ENCODE data around the gene UBE3C.
"Not testable (repeated sequence)": the region's sequence is repeated elsewhere in the genome, so short reads cannot be mapped to it uniquely, and the experiment has no call there.

UBE3C gene

DNA sequence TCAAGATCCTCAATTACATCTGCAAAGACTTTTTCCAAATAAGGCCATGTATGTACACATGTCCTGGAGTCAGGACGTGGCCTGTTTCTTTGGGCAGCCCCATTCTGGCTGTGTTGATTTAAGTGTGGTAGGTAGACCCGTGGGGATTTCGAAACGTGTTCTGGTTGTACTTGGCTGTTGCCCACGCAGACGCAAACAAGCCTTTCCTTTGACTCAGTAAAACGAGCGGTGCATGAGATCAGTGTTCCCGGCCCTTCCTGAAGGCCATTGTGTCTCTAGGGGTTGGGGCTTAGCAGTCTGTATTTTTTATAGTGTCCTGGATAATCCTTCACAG is 133.2 kb downstream of the UBE3C start:
- Histone ChIP-seq H3K4me1 (ENCODE audit: low read length) (no peaks in the 10 kb centered on the region), H4K20me1 (ENCODE audit: insufficient read depth, low read length) (no peaks in the 10 kb centered on the region), H3K9me2 (replicated peaks; ENCODE audit: insufficient read depth, low read length) (no peaks in the 10 kb centered on the region), H3K9me3 (replicated peaks; ENCODE audit: insufficient read depth, low read length) (no peaks in the 10 kb centered on the region), H3K4me2 (ENCODE audit: low read depth, low read length) (no peak overlapping the region), H3K36me3 (replicated peaks; ENCODE audit: insufficient read depth, low read length) (peaks cover 11% of the 10 kb centered on the region; the same call in 1 of the 2 replicates), H3K9ac (ENCODE audit: low read length) (no peak overlapping the region), H3K79me2 (ENCODE audit: low read length) (no peaks in the 10 kb centered on the region), H3K27ac (ENCODE audit: low read length) (no peak overlapping the region), H3K4me3 (ENCODE audit: low read length) (no peak overlapping the region), H3F3A (ENCODE audit: insufficient read depth, low read length) (peaks cover 9% of the 10 kb centered on the region; the same call in 1 of the 2 replicates), H2AFZ (ENCODE audit: low read length) (no peak overlapping the region), H3K27me3 (replicated peaks; ENCODE audit: insufficient read depth, low read length) (peaks cover 2% of the 10 kb centered on the region; the same call in 1 of the 2 replicates)
- TF ChIP-seq, protein P1, sequence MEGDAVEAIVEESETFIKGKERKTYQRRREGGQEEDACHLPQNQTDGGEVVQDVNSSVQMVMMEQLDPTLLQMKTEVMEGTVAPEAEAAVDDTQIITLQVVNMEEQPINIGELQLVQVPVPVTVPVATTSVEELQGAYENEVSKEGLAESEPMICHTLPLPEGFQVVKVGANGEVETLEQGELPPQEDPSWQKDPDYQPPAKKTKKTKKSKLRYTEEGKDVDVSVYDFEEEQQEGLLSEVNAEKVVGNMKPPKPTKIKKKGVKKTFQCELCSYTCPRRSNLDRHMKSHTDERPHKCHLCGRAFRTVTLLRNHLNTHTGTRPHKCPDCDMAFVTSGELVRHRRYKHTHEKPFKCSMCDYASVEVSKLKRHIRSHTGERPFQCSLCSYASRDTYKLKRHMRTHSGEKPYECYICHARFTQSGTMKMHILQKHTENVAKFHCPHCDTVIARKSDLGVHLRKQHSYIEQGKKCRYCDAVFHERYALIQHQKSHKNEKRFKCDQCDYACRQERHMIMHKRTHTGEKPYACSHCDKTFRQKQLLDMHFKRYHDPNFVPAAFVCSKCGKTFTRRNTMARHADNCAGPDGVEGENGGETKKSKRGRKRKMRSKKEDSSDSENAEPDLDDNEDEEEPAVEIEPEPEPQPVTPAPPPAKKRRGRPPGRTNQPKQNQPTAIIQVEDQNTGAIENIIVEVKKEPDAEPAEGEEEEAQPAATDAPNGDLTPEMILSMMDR (IDR thresholded peaks at IDR 0.05; ENCODE audit: low read length) = no peak
- TF ChIP-seq EZH2 (optimal IDR thresholded peaks at IDR 0.05; ENCODE audit: low read depth, low read length) (no peak), EZH2phosphoT487 (IDR thresholded peaks at IDR 0.05; ENCODE audit: low read length) (no peak)
- DNase-seq = no peak

DNA sequence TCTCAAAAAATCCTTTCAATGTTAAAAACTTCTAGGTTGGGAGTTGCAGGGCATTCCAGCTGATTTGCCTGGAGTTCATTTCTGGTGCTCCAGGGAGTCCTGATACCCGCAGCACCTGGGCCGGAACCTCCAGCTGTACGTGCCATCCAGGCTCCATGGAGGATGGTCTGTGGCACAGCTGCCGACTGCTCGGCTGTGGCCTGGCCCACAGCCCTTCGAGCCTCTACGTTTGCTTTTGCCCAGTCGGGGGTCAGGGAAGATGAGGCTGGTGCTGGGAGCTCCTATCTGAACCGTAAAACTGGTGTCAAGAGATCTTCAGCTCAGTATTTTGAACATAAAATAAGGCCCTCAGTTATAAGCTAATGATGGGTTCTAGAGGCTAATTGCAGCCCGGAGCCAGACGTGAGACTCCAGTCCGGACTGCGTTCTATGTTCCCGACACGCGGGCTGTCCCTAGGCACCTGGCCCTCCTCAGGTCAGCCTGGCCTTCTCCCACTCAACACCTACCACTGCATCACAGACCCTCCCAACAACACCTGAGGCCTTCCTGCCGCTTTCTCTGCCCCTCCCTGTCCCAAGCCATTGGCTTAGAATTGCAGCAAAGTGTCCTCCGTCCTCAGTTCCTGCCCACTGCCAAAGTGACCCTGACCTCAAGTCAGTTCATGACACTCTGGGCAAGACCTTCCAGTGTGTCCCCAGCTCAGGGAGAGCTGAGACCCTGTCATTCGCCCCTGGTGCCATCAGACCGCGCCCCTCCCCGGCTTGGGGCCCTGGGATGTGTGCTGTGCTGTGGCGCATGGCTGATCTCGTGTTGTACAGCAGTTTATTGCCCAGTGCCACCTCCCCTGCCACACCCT is 133.9 kb downstream of the UBE3C start:
- Histone ChIP-seq H3K4me1 (ENCODE audit: low read length) (no peaks in the 10 kb centered on the region), H3F3A (ENCODE audit: insufficient read depth, low read length) (peaks cover 9% of the 10 kb centered on the region; the same call in 1 of the 2 replicates), H3K9me3 (replicated peaks; ENCODE audit: insufficient read depth, low read length) (no peaks in the 10 kb centered on the region), H3K9ac (ENCODE audit: low read length) (no peak overlapping the region), H4K20me1 (ENCODE audit: insufficient read depth, low read length) (no peaks in the 10 kb centered on the region), H3K36me3 (replicated peaks; ENCODE audit: insufficient read depth, low read length) (peaks cover 11% of the 10 kb centered on the region; the same call in 1 of the 2 replicates), H3K79me2 (ENCODE audit: low read length) (no peaks in the 10 kb centered on the region), H3K4me2 (ENCODE audit: low read depth, low read length) (no peak overlapping the region), H2AFZ (ENCODE audit: low read length) (no peak overlapping the region), H3K4me3 (ENCODE audit: low read length) (no peak overlapping the region), H3K27me3 (replicated peaks; ENCODE audit: insufficient read depth, low read length) (peaks cover 8% of the 10 kb centered on the region; the same call in 1 of the 2 replicates), H3K27ac (ENCODE audit: low read length) (no peak overlapping the region), H3K9me2 (replicated peaks; ENCODE audit: insufficient read depth, low read length) (no peaks in the 10 kb centered on the region)
- TF ChIP-seq EZH2phosphoT487 (IDR thresholded peaks at IDR 0.05; ENCODE audit: low read length) (no peak), EZH2 (optimal IDR thresholded peaks at IDR 0.05; ENCODE audit: low read depth, low read length) (no peak)
- TF ChIP-seq, protein P1 (IDR thresholded peaks at IDR 0.05; ENCODE audit: low read length) = no peak
- DNase-seq = no peak

DNA sequence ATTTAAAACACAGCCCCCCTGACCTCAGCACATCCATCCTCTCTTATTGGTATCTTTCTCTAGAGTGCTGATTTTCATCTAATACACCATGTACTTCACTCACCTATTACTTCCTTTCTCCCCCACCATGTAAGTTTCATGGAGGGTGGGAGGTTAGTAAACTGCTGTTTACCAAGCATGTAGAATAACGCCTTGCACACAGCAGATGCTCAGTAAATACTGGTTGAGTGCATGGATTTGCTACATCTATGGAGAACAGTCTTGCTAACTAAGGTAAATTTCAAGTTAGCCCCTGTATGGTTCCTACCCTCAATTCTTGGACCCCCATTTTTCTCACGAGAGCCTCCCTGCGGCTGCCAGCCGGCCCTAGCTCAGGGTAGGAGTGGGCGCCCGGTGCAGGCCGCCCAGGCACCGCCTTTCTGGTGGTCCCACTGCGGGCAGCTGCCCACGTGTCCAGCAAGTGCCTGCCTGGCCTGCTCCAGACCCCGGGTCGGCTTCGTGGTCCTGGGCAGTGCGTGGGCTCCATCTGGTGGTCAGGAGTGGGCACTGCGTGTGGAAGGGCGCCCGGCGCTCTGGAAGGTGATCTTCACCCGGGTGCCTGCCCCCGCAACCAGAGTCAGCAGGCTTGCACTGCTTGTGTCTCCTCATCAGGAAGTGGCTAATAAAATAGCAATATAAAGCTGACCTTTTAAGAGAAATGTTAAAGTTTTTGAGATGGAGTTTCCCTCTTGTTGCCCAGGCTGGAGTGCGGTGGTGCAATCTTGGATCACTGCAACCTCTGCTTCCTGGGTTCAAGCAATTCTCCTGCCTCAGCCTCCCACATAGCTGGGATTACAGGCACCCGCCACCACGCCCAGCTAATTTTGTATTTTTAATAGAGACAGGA is 134.7 kb downstream of the UBE3C start:
- H3K4me3 ChIP-seq (ENCODE audit: low read length) = no peak overlapping the region
- no peaks in the 10 kb centered on the region for H4K20me1 ChIP-seq (ENCODE audit: insufficient read depth, low read length)
- 0 out of 2 replicates have a peak, but pooled peaks cover 3% of the 10 kb centered on the region for H3K36me3 ChIP-seq (replicated peaks; ENCODE audit: insufficient read depth, low read length)
- no peaks in the 10 kb centered on the region for H3K9me3 ChIP-seq (replicated peaks; ENCODE audit: insufficient read depth, low read length)
- DNase-seq = peak; percentile 74
- H3K27ac ChIP-seq (ENCODE audit: low read length) = no peak overlapping the region
- H3K4me1 ChIP-seq (ENCODE audit: low read length) = no peaks in the 10 kb centered on the region
- H3K79me2 ChIP-seq (ENCODE audit: low read length) = no peaks in the 10 kb centered on the region
- H2AFZ ChIP-seq (ENCODE audit: low read length) = peak overlapping the region; percentile 34; the same call in 1 of the 2 replicates
- no peaks in the 10 kb centered on the region for H3K9me2 ChIP-seq (replicated peaks; ENCODE audit: insufficient read depth, low read length)
- H3K9ac ChIP-seq (ENCODE audit: low read length) = no peak overlapping the region
- H3F3A ChIP-seq (ENCODE audit: insufficient read depth, low read length) = peaks cover 9% of the 10 kb centered on the region; the same call in 1 of the 2 replicates
- peaks cover 8% of the 10 kb centered on the region; the same call in 1 of the 2 replicates for H3K27me3 ChIP-seq (replicated peaks; ENCODE audit: insufficient read depth, low read length)
- H3K4me2 ChIP-seq (ENCODE audit: low read depth, low read length) = peak overlapping the region; percentile 29
- no peak for TF ChIP-seq EZH2phosphoT487 (IDR thresholded peaks at IDR 0.05; ENCODE audit: low read length)
- TF ChIP-seq EZH2 (optimal IDR thresholded peaks at IDR 0.05; ENCODE audit: low read depth, low read length) = no peak
- TF ChIP-seq, protein P1 (IDR thresholded peaks at IDR 0.05; ENCODE audit: low read length) = peak; percentile 98

DNA sequence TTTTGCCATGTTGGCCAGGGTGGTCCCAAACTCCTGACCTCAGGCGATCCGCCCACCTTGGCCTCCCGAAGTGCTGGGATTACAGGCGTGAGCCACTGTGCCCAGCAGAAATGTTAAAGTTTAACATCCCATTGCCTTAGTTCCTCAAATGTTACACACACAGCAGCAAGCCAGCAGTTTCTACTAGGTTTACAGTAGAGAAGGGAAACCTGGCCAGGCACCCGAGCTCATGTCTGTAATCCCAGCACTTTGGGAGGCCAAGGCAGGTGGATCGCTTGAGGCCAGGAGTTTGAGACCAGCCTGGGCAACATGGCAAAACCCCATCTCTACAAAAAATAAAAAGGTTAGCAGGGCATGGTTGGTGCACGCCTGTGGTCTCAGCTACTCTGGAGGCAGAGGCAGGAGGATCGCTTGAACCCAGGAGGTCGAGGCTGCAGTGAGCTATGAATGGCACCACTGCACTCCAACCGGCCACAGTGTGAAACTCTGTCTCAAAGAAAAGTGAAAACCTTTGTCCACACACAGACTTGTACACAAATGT is 135.4 kb downstream of the UBE3C start:
- not testable (repeated sequence) for H3K4me3 ChIP-seq (ENCODE audit: low read length); H3K9me3 ChIP-seq (replicated peaks; ENCODE audit: insufficient read depth, low read length); H3K9me2 ChIP-seq (replicated peaks; ENCODE audit: insufficient read depth, low read length); H3K36me3 ChIP-seq (replicated peaks; ENCODE audit: insufficient read depth, low read length); H4K20me1 ChIP-seq (ENCODE audit: insufficient read depth, low read length); H3F3A ChIP-seq (ENCODE audit: insufficient read depth, low read length); DNase-seq; H3K79me2 ChIP-seq (ENCODE audit: low read length); H3K4me2 ChIP-seq (ENCODE audit: low read depth, low read length); H2AFZ ChIP-seq (ENCODE audit: low read length); H3K27ac ChIP-seq (ENCODE audit: low read length); H3K4me1 ChIP-seq (ENCODE audit: low read length); H3K9ac ChIP-seq (ENCODE audit: low read length)
- peaks cover 14% of the 10 kb centered on the region for H3K27me3 ChIP-seq (replicated peaks; ENCODE audit: insufficient read depth, low read length)

Measured in MM.1S (cell line).